ENCODE data around the gene CCNH.

The CCNH gene

DNA sequence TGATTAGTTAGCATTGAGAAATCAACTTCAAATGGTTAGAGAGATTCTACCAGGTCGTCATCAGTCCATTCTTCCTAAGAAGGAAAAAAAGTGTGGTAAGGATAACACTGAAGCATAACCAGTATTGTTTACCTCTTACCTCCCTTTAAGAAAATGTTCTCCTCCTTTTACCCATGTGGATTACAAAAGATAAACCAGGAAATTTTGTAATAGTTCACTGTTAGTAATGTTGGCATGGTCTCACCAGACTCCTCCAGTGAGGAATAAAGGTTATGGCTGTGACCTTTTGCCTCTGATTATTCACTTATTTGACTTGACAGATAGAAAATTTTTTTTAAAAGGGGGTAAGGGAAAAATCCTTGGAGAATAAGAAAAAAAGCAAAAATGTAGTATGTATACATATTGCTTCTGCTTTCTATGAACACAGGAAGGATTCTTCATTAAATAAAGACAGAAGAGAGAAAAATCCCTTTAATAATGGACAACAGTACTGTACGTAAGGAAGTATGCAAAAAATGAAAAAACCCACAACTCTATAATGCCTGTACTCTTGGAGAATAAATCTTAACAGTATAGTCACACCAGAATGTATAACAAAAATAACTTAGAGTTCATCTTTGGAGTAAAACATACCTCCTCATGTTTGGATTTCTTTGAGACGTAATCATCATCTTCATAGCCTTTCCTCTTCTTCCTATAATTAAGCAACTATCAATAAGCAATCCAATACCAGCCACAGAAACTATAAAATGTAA is 18.1 kb downstream of the CCNH start:
- no peak overlapping the region for H3K18ac ChIP-seq (ENCODE audit: low read length)
- H2AFZ ChIP-seq (ENCODE audit: low read length): no peak overlapping the region
- H2BK120ac ChIP-seq (ENCODE audit: low read depth, low read length): no peak overlapping the region
- H2AK5ac ChIP-seq (ENCODE audit: low read depth, low read length): no peak overlapping the region
- no peaks in the 10 kb centered on the region for H3K27me3 ChIP-seq (ENCODE audit: control insufficient read depth in 3 of 3, insufficient read depth in 3 of 3, low read depth in 1 of 3, low read length in 3 of 3)
- H3K36me3 ChIP-seq (replicated peaks in 1 of 2; ENCODE audit: control insufficient read depth in 2 of 2, insufficient read depth in 2 of 2, low read length in 2 of 2): peaks cover 19 to 99% of the 10 kb centered on the region in 2 donors
- no peak overlapping the region for H2BK5ac ChIP-seq (ENCODE audit: low read length)
- no peaks in the 10 kb centered on the region for H3K9me3 ChIP-seq (replicated peaks in 1 of 2; ENCODE audit: control insufficient read depth in 2 of 2, insufficient read depth in 1 of 2, low read depth in 1 of 2, low read length in 2 of 2)
- no peak overlapping the region for H3K4ac ChIP-seq (ENCODE audit: low read length)
- no peak overlapping the region for H3K23ac ChIP-seq (ENCODE audit: low read depth, low read length, poor library complexity)
- H3K4me3 ChIP-seq (ENCODE audit: low read length in 2 of 2): no peak overlapping the region
- H2BK12ac ChIP-seq (ENCODE audit: low read length): no peak overlapping the region
- no peak overlapping the region for H3K9ac ChIP-seq (ENCODE audit: low read depth, low read length, poor library complexity)
- DNase-seq (ENCODE audit: low spot score): no peak
- H2BK15ac ChIP-seq (ENCODE audit: low read length): no peak overlapping the region
- no peak overlapping the region for H4K8ac ChIP-seq (ENCODE audit: low read depth, low read length)
- H3K14ac ChIP-seq (ENCODE audit: low read length): no peak overlapping the region
- no CpG with 5 or more reads among the region's 3 CpGs for WGBS, 2 donors (ENCODE audit: extremely low coverage in 2 of 2, insufficient read length in 2 of 2, insufficient replicate concordance in 1 of 2)
- H4K91ac ChIP-seq (ENCODE audit: low read depth, low read length, poor library complexity): no peak overlapping the region
- H3K79me1 ChIP-seq (ENCODE audit: low read depth, low read length): no peaks in the 10 kb centered on the region
- no peak overlapping the region for H3K4me2 ChIP-seq (ENCODE audit: insufficient read depth, low read length, poor library complexity, severe bottlenecking)
- no peak overlapping the region for H3K27ac ChIP-seq (replicated peaks; ENCODE audit: low read length)
- no peaks in the 10 kb centered on the region for H3K4me1 ChIP-seq (ENCODE audit: control insufficient read depth in 2 of 2, insufficient read depth in 1 of 2, low read depth in 1 of 2, low read length in 2 of 2)

DNA sequence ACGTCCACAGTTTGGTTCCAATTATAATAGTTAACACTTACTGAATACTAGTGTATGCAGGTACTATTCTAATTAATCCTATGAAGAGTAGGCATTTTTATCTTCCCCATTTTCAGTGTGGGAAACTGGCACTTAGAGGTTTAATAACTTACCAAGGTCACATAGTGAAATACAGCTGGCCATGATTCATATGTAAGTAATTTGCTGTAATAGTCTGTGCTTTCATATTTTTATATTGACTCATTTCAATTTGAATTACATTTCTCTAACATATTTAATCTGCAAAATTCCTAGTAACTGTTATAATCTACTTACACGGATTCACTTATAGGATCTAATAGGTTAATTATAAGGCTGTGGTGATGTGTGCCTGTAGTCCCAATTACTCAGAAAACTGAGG is 19.4 kb downstream of the CCNH start:
- H3K4me1 ChIP-seq (ENCODE audit: control insufficient read depth in 2 of 2, insufficient read depth in 1 of 2, low read depth in 1 of 2, low read length in 2 of 2): no peaks in the 10 kb centered on the region
- no peaks in the 10 kb centered on the region for H3K9me3 ChIP-seq (replicated peaks in 1 of 2; ENCODE audit: control insufficient read depth in 2 of 2, insufficient read depth in 1 of 2, low read depth in 1 of 2, low read length in 2 of 2)
- no peak overlapping the region for H3K4me3 ChIP-seq (ENCODE audit: low read length in 2 of 2)
- H3K23ac ChIP-seq (ENCODE audit: low read depth, low read length, poor library complexity): no peak overlapping the region
- WGBS, 2 donors (ENCODE audit: extremely low coverage in 2 of 2, insufficient read length in 2 of 2, insufficient replicate concordance in 1 of 2): no CpG with 5 or more reads among the region's 2 CpGs
- DNase-seq (ENCODE audit: low spot score): no peak
- H3K4ac ChIP-seq (ENCODE audit: low read length): no peak overlapping the region
- H2BK15ac ChIP-seq (ENCODE audit: low read length): no peak overlapping the region
- no peak overlapping the region for H3K18ac ChIP-seq (ENCODE audit: low read length)
- H2BK12ac ChIP-seq (ENCODE audit: low read length): no peak overlapping the region
- H3K36me3 ChIP-seq (replicated peaks in 1 of 2; ENCODE audit: control insufficient read depth in 2 of 2, insufficient read depth in 2 of 2, low read length in 2 of 2): peaks cover 21 to 100% of the 10 kb centered on the region in 2 donors
- H3K27ac ChIP-seq (replicated peaks; ENCODE audit: low read length): no peak overlapping the region
- H3K79me1 ChIP-seq (ENCODE audit: low read depth, low read length): no peaks in the 10 kb centered on the region
- no peak overlapping the region for H2AK5ac ChIP-seq (ENCODE audit: low read depth, low read length)
- H2BK120ac ChIP-seq (ENCODE audit: low read depth, low read length): no peak overlapping the region
- H2BK5ac ChIP-seq (ENCODE audit: low read length): no peak overlapping the region
- H3K9ac ChIP-seq (ENCODE audit: low read depth, low read length, poor library complexity): no peak overlapping the region
- H3K27me3 ChIP-seq (ENCODE audit: control insufficient read depth in 3 of 3, insufficient read depth in 3 of 3, low read depth in 1 of 3, low read length in 3 of 3): no peaks in the 10 kb centered on the region
- no peak overlapping the region for H2AFZ ChIP-seq (ENCODE audit: low read length)
- H3K14ac ChIP-seq (ENCODE audit: low read length): no peak overlapping the region
- no peak overlapping the region for H4K8ac ChIP-seq (ENCODE audit: low read depth, low read length)
- no peak overlapping the region for H4K91ac ChIP-seq (ENCODE audit: low read depth, low read length, poor library complexity)
- no peak overlapping the region for H3K4me2 ChIP-seq (ENCODE audit: insufficient read depth, low read length, poor library complexity, severe bottlenecking)

DNA sequence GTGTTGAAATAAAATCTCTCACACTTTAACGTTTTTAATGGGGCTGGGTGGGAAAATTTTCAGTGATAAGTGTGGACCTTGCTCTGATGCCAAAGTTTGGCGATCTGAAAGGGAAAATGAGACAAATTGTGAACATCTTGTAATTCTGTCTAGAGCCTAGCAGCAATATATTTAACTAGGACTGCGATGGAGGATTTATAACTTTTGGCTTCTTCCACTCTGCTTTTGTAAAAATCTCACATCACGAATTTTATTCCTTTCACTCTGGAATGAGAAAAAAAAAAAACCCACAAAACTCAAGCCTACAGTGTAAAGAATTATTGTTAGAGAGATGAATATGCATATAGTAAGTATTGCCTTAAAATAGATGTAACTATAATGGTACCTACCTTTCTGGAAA is 19.9 kb downstream of the CCNH start:
- Histone ChIP-seq H3K18ac (ENCODE audit: low read length) (no peak overlapping the region), H4K8ac (ENCODE audit: low read depth, low read length) (no peak overlapping the region), H3K23ac (ENCODE audit: low read depth, low read length, poor library complexity) (no peak overlapping the region), H3K79me1 (ENCODE audit: low read depth, low read length) (no peaks in the 10 kb centered on the region), H3K4me3 (ENCODE audit: low read length in 2 of 2) (no peak overlapping the region), H3K14ac (ENCODE audit: low read length) (no peak overlapping the region), H3K9ac (ENCODE audit: low read depth, low read length, poor library complexity) (no peak overlapping the region), H3K27ac (replicated peaks; ENCODE audit: low read length) (no peak overlapping the region), H4K91ac (ENCODE audit: low read depth, low read length, poor library complexity) (no peak overlapping the region), H3K4me2 (ENCODE audit: insufficient read depth, low read length, poor library complexity, severe bottlenecking) (no peak overlapping the region), H3K4ac (ENCODE audit: low read length) (no peak overlapping the region), H3K36me3 (replicated peaks in 1 of 2; ENCODE audit: control insufficient read depth in 2 of 2, insufficient read depth in 2 of 2, low read length in 2 of 2) (peaks cover 21 to 100% of the 10 kb centered on the region in 2 donors), H2BK12ac (ENCODE audit: low read length) (no peak overlapping the region), H2BK15ac (ENCODE audit: low read length) (no peak overlapping the region), H3K27me3 (ENCODE audit: control insufficient read depth in 3 of 3, insufficient read depth in 3 of 3, low read depth in 1 of 3, low read length in 3 of 3) (no peaks in the 10 kb centered on the region), H3K4me1 (ENCODE audit: control insufficient read depth in 2 of 2, insufficient read depth in 1 of 2, low read depth in 1 of 2, low read length in 2 of 2) (no peaks in the 10 kb centered on the region), H2AFZ (ENCODE audit: low read length) (no peak overlapping the region), H2AK5ac (ENCODE audit: low read depth, low read length) (no peak overlapping the region), H3K9me3 (replicated peaks in 1 of 2; ENCODE audit: control insufficient read depth in 2 of 2, insufficient read depth in 1 of 2, low read depth in 1 of 2, low read length in 2 of 2) (no peaks in the 10 kb centered on the region), H2BK5ac (ENCODE audit: low read length) (no peak overlapping the region), H2BK120ac (ENCODE audit: low read depth, low read length) (no peak overlapping the region)
- no peak for DNase-seq (ENCODE audit: low spot score)
- WGBS, 2 donors (ENCODE audit: extremely low coverage in 2 of 2, insufficient read length in 2 of 2, insufficient replicate concordance in 1 of 2): no CpG with 5 or more reads among the region's 4 CpGs

DNA sequence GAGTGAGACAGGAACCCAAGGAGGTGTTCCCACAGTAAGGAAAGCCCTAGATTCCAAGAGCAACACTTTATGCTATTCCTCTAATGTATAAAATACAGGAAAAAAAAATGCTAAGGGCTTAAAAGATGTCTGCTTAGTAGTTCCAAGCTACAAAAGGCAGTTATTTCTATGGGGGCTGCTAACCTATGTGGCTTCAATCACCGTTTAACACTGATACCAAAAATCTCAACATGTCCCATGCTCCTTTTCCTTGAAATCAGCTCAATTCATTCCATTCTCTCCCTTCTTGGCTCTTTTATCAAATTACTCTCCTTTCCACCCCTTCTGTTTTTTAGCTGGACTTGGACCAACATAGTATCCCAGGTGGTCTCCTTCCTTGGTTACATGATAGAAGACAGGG is 20.6 kb downstream of the CCNH start:
- Histone ChIP-seq H3K14ac (ENCODE audit: low read length) (no peak overlapping the region), H2BK120ac (ENCODE audit: low read depth, low read length) (no peak overlapping the region), H3K79me1 (ENCODE audit: low read depth, low read length) (no peaks in the 10 kb centered on the region), H3K36me3 (replicated peaks in 1 of 2; ENCODE audit: control insufficient read depth in 2 of 2, insufficient read depth in 2 of 2, low read length in 2 of 2) (peaks cover 19 to 100% of the 10 kb centered on the region in 2 donors), H3K4me1 (ENCODE audit: control insufficient read depth in 2 of 2, insufficient read depth in 1 of 2, low read depth in 1 of 2, low read length in 2 of 2) (no peaks in the 10 kb centered on the region), H2BK12ac (ENCODE audit: low read length) (no peak overlapping the region), H3K9me3 (replicated peaks in 1 of 2; ENCODE audit: control insufficient read depth in 2 of 2, insufficient read depth in 1 of 2, low read depth in 1 of 2, low read length in 2 of 2) (no peaks in the 10 kb centered on the region), H3K4ac (ENCODE audit: low read length) (no peak overlapping the region), H3K4me3 (ENCODE audit: low read length in 2 of 2) (no peak overlapping the region), H3K18ac (ENCODE audit: low read length) (no peak overlapping the region), H2BK15ac (ENCODE audit: low read length) (no peak overlapping the region), H3K9ac (ENCODE audit: low read depth, low read length, poor library complexity) (no peak overlapping the region), H4K91ac (ENCODE audit: low read depth, low read length, poor library complexity) (no peak overlapping the region), H2BK5ac (ENCODE audit: low read length) (no peak overlapping the region), H2AK5ac (ENCODE audit: low read depth, low read length) (no peak overlapping the region), H3K27me3 (ENCODE audit: control insufficient read depth in 3 of 3, insufficient read depth in 3 of 3, low read depth in 1 of 3, low read length in 3 of 3) (no peaks in the 10 kb centered on the region), H4K8ac (ENCODE audit: low read depth, low read length) (no peak overlapping the region), H3K23ac (ENCODE audit: low read depth, low read length, poor library complexity) (no peak overlapping the region), H3K27ac (replicated peaks; ENCODE audit: low read length) (no peak overlapping the region), H2AFZ (ENCODE audit: low read length) (no peak overlapping the region), H3K4me2 (ENCODE audit: insufficient read depth, low read length, poor library complexity, severe bottlenecking) (no peak overlapping the region)
- WGBS, 2 donors (ENCODE audit: extremely low coverage in 2 of 2, insufficient read length in 2 of 2, insufficient replicate concordance in 1 of 2): no CpG with 5 or more reads among the region's 1 CpG
- DNase-seq (ENCODE audit: low spot score): no peak

Measured in neuronal stem cell (in vitro differentiated cells).